D721Med (cell line): Measurements from ENCODE around the gene RALGPS1.

Source experiments
- DNase-seq: peaks from one replicate; pipeline ENCODE4 v3.0.0; 2011; ENCODE audit warnings: low spot score; ENCODE audit not compliant: insufficient read length
- FAIRE-seq: peaks from 2 replicates; lab custom pipeline; 2011; peaks lifted over from hg19 to GRCh38; lab: Jason Lieb, UNC
- CTCF ChIP-seq: IDR thresholded peaks from 2 replicates; pipeline ENCODE4 v1.5.1; 2012; ENCODE audit warnings: mild to moderate bottlenecking, control low read depth; ENCODE audit not compliant: insufficient read depth; ENCODE audit errors: missing control alignments

Gene RALGPS1

DNA sequence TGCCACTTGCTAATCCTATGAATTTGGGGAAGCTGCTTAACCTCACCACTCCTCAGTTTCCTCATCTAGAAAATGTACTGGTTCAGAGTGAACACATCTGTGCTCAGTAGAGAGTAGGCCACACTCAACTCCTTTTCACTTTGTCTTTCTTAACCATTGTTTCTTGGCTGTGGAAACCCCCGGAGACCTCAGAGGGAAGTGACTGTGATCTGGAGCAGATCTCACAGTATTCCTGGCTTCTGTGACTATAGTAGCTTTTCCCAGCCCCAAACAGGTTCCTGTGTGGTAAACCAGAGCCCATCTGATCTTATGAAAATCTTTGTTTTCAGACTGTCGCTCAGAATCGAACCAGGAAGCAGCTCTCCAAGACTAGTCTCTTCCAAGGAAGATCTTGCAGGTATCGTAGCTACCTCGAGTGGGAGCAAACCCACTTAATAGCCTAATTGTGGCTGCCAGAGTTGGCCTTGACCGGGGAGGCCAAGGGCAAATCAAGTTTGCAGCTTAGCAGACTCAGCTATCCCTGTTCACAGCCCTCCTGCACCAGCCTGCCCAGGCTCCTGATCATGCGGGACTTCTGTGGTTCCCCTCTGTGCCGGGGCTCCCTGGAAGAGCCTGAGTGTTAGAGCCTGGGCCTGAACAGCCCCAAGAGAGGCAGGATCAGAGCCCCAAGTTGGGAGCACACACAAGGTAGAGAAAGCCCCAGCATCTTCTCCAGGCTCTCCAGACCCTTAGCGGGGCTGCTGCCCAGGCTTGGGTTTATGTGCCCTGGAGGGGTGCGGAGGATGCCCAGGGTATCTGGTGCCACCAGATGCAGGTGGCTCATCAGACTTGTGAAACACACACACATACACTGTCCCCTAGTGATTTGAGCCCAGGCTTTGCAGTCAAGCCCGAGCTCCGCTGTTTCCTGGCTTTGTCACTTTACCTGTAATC lies 260.1 kb downstream of the RALGPS1 start:
- FAIRE-seq (no peak), DNase-seq (no peak)
- TF ChIP-seq CTCF, result no peak

- FAIRE-seq (no peak), DNase-seq (no peak)
- no peak for TF ChIP-seq CTCF
Measured at GRCh38 chr9:127175319-127175715, 260.7 kb downstream of the RALGPS1 start.

DNA sequence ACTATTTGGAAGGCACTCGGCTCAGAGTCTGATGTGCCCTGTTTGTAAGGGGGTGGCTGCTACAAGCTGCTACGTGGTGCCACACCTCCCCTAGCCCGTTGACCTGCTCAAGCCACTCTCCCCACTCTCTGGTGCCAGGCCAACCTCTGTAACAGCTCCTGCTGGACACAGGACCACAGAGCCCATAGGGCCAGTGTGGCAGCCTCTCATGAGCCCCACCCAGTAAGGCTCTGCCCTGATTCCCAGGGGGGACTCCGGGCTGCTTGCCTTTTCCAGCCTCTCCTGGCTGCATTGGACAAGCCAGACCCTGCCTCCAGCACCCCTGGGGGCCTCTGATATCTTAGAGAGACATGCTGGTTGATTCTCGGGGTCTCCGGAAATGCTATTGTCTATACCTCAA lies 261.2 kb downstream of the RALGPS1 start:
- DNase-seq (no peak), FAIRE-seq (no peak)
- no peak for TF ChIP-seq CTCF

GRCh38 chr9:127176631-127177030 lies 262.0 kb downstream of the RALGPS1 start:
- DNase-seq (no peak), FAIRE-seq (no peak)
- no peak for TF ChIP-seq CTCF

GRCh38 chr9:127177231-127177630 lies 262.6 kb downstream of the RALGPS1 start:
- FAIRE-seq (no peak), DNase-seq (no peak)
- no peak for TF ChIP-seq CTCF

- FAIRE-seq, result no peak
Measured at GRCh38 chr9:127177665-127178265, 263.2 kb downstream of the RALGPS1 start.

More at GRCh38 chr9:127177665-127178265, 263.2 kb downstream of the RALGPS1 start:
- no peak for DNase-seq
- no peak for TF ChIP-seq CTCF
